ENCODE measurements around the gene RP9. TPM values are rescaled to one million over a fixed set of nuclear protein-coding genes. Genes with fewer than 3 reads are reported as not detected.
A peak's percentile ranks its signal among the peaks of the same experiment; 100 is the strongest.

RP9 gene
- total and polyA plus RNA-seq, 2 of the 13 experiments (the other 11 are each of a cell fraction or from before 2014, with no cell fraction given) = 14.2 to 18.6 TPM

GRCh38 chr7:33062023-33062781 lies 47.0 kb downstream of the RP9 start, which contains the start of gene NT5C3A:
TSS of gene NT5C3A (minus strand) at chr7:33062776. CDS start at chr7:33062705, 71 bp downstream.
- peak; percentile 53 for ATAC-seq
- H3K27me3 ChIP-seq (ENCODE audit: control insufficient read depth in 1 of 2, insufficient read depth in 2 of 2, low read length in 2 of 2) = no peaks in the 10 kb centered on the region
- H3K36me3 ChIP-seq (replicated peaks in 1 of 2; ENCODE audit: control insufficient read depth in 1 of 2, insufficient read depth in 2 of 2, low read length in 2 of 2) = no peaks in the 10 kb centered on the region; a peak in 1 of 5 replicates
- peaks cover 51% of the 10 kb centered on the region for H3K79me2 ChIP-seq (ENCODE audit: insufficient read depth, low read length)
- H3K4me1 ChIP-seq (ENCODE audit: insufficient read depth, low read length) = peaks cover 41% of the 10 kb centered on the region
- peak within 1 kb of the TSS; percentile 80 for H2AFZ ChIP-seq (ENCODE audit: low read length)
- intact Hi-C loops (cut with micrococcal nuclease; ENCODE audit: unreplicated experiment) (loop anchor here (2.0 to 5.0 kb wide), 3 partner anchors 47 to 570 kb away; partner anchors contain the start of genes FKBP9, LSM5 and RP9), in situ Hi-C loops (cut with HindIII; ENCODE audit: extremely low pct_ligation_motif_present, low pct_unique_long_range_greater_than_20kb) (no loop called here)
- H3K9ac ChIP-seq (ENCODE audit: insufficient read depth, low read depth, low read length) = peak within 1 kb of the TSS; percentile 97
- H3K27ac ChIP-seq (ENCODE audit: extremely low read length, insufficient read depth, low read length) = peak within 1 kb of the TSS; percentile 90
- no peak for DNase-seq (ENCODE audit: low spot score)
- H3K4me2 ChIP-seq (ENCODE audit: low read depth, low read length) = peak within 1 kb of the TSS; percentile 84
- H4K20me1 ChIP-seq (ENCODE audit: insufficient read depth, low read length) = peaks cover 18% of the 10 kb centered on the region
- ChIA-PET POLR2A (interaction anchor here (0.8 to 2.9 kb wide), 11 partner anchors 11 to 567 kb away, joined by 3 to 17 read pairs (median 5); partner anchors contain the start of genes AVL9, FKBP9 and RP9), CTCF (ENCODE audit: low intra/inter-chr PET ratio, low total read pairs) (no interaction called here)
- no peak for FAIRE-seq
- peaks cover 10% of the 10 kb centered on the region; the same call in 1 of the 2 replicates for H3K9me3 ChIP-seq (ENCODE audit: low read length)
- no TSS peak for BruUV-seq (replicated peaks)
- H3K4me3 ChIP-seq (replicated peaks in 1 of 3; ENCODE audit: insufficient read depth in 1 of 3, low read depth in 2 of 3, low read length in 3 of 3) = peak within 1 kb of the TSS; percentile 78 to 100 (median 93)
- WGBS (ENCODE audit: low lambda C conversion rate) = 2% methylated on average over 19 of the region's 66 CpGs
- TF ChIP-seq ZNF569 (CRISPR knock-in tag; IDR thresholded peaks at IDR 0.05; ENCODE audit: borderline replicate concordance) (no peak), ATAD3A (CRISPR knock-in tag; IDR thresholded peaks at IDR 0.05) (no peak), FOXP4 (CRISPR knock-in tag; IDR thresholded peaks at IDR 0.05) (no peak), HNF1B (CRISPR knock-in tag; IDR thresholded peaks at IDR 0.05) (no peak), YEATS4 (CRISPR knock-in tag; IDR thresholded peaks at IDR 0.05; ENCODE audit: borderline replicate concordance) (peak; percentile 85), CREB3 (CRISPR knock-in tag; IDR thresholded peaks at IDR 0.05) (peak; percentile 24; the same call in 1 of the 2 replicates), HDAC6 (IDR thresholded peaks at IDR 0.05; ENCODE audit: low read depth, low read length) (no peak), CAMTA2 (CRISPR knock-in tag; IDR thresholded peaks at IDR 0.05; ENCODE audit: borderline replicate concordance) (no peak), ZNF530 (CRISPR knock-in tag; IDR thresholded peaks at IDR 0.05; ENCODE audit: low read depth) (no peak), ZNF34 (CRISPR knock-in tag; IDR thresholded peaks at IDR 0.05; ENCODE audit: borderline replicate concordance) (no peak), ZNF276 (CRISPR knock-in tag; IDR thresholded peaks at IDR 0.05; ENCODE audit: low read depth) (peak; percentile 61; the same call in 1 of the 2 replicates), SRF (IDR thresholded peaks at IDR 0.05; ENCODE audit: low read depth, low read length) (no peak), RBM39 (IDR thresholded peaks at IDR 0.05; ENCODE audit: low read depth, low read length, poor library complexity, severe bottlenecking) (peak; percentile 52), KLF16 (CRISPR knock-in tag; IDR thresholded peaks at IDR 0.05) (no peak), XRCC5 (optimal IDR thresholded peaks at IDR 0.05; ENCODE audit: low read length) (no peak), RBAK (CRISPR knock-in tag; IDR thresholded peaks at IDR 0.05) (no peak), TBP (CRISPR knock-in tag; IDR thresholded peaks at IDR 0.05) (no peak)
